Calu3 (cell line): ENCODE data around the gene SLC26A5. TPM values are rescaled to one million over a fixed set of nuclear protein-coding genes. Genes with fewer than 3 reads are reported as not detected.

ENCODE experiments used
- BruUV-seq: library from RNA; stranded (reverse); fragments of 400-500 nt; replicated peaks from 2 replicates; lab custom pipeline; 2021; lab: Mats Ljungman, UMichigan
- CTCF ChIA-PET: fragments of 300-600 bp; sonication (Branson Sonifier 250); formaldehyde crosslinking; loops from one replicate; lab custom pipeline; 2022; ENCODE audit warnings: antibody characterized with exemption; lab: Charles Lee
- DNase-seq: peaks from one replicate; pipeline ENCODE4 v3.0.0; 2022
- H3K27ac Mint-ChIP-seq: one replicate; pipeline ENCODE4 v1.8.0; 2022; ENCODE audit warnings: mixed read lengths; ENCODE audit not compliant: unreplicated experiment
- H3K27me3 Mint-ChIP-seq: one replicate; pipeline ENCODE4 v1.8.0; 2022; ENCODE audit warnings: mixed read lengths; ENCODE audit not compliant: unreplicated experiment
- H3K36me3 Mint-ChIP-seq: one replicate; pipeline ENCODE4 v1.8.0; 2022; ENCODE audit warnings: mild to moderate bottlenecking, moderate library complexity, mixed read lengths; ENCODE audit not compliant: insufficient read depth, unreplicated experiment
- H3K4me1 Mint-ChIP-seq: one replicate; pipeline ENCODE4 v1.8.0; 2022; ENCODE audit warnings: mild to moderate bottlenecking, low read depth, mixed read lengths; ENCODE audit not compliant: unreplicated experiment
- H3K4me3 Mint-ChIP-seq: one replicate; pipeline ENCODE4 v1.8.0; 2022; ENCODE audit warnings: mild to moderate bottlenecking, low read depth, moderate library complexity, mixed read lengths; ENCODE audit not compliant: unreplicated experiment
- H3K9me3 Mint-ChIP-seq: one replicate; pipeline ENCODE4 v1.8.0; 2022; ENCODE audit warnings: low read depth, mixed read lengths; ENCODE audit not compliant: unreplicated experiment
- CTCF ChIP-seq: fragments of 200-600 bp; IDR thresholded peaks from one replicate; pipeline ENCODE4 v1.8.0; 2022; ENCODE audit warnings: antibody characterized with exemption; ENCODE audit not compliant: unreplicated experiment
- intact Hi-C: fragments of 100-400 bp; cut with micrococcal nuclease; formaldehyde crosslinking; loops from one replicate; pipeline ENCODE4 v1.10.0; 2022; ENCODE audit not compliant: unreplicated experiment
- total RNA-seq: library from RNA; stranded (reverse); gene quantifications from 2 replicates; pipeline ENCODE4 v1.2.3, GENCODE V29; 2022

Gene SLC26A5
- total RNA-seq, 1 experiment from 2014 or later = not detected

DNA sequence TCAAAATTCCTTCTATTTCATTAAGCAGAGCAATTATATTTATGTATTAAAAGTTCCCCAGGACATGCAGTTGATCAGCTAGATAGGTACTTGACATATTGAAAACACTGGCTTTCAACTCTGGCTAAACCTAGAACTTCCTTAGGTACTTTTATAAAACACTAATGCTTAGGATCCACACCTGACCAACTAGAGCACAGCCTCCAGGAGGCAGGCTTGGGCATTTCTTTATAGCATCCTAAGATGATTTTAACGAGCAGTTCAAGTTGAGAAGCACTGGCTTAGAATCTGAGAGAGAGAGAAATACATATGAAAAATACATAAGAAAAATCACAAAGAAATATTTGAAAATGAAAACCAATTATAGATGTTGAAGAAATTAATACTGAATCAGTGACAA, 20.8 kb downstream of the SLC26A5 start:
- DNase-seq = no peak
- CTCF ChIA-PET = no interaction called here
- H3K9me3 Mint-ChIP-seq = no peaks in the 10 kb centered on the region
- H3K4me1 Mint-ChIP-seq = no peaks in the 10 kb centered on the region
- H3K36me3 Mint-ChIP-seq = no peaks in the 10 kb centered on the region
- H3K4me3 Mint-ChIP-seq = no peak overlapping the region
- TF ChIP-seq CTCF = no peak
- H3K27me3 Mint-ChIP-seq = no peaks in the 10 kb centered on the region
- intact Hi-C loops = no loop called here
- no TSS peak for BruUV-seq
- H3K27ac Mint-ChIP-seq = no peak overlapping the region

DNA sequence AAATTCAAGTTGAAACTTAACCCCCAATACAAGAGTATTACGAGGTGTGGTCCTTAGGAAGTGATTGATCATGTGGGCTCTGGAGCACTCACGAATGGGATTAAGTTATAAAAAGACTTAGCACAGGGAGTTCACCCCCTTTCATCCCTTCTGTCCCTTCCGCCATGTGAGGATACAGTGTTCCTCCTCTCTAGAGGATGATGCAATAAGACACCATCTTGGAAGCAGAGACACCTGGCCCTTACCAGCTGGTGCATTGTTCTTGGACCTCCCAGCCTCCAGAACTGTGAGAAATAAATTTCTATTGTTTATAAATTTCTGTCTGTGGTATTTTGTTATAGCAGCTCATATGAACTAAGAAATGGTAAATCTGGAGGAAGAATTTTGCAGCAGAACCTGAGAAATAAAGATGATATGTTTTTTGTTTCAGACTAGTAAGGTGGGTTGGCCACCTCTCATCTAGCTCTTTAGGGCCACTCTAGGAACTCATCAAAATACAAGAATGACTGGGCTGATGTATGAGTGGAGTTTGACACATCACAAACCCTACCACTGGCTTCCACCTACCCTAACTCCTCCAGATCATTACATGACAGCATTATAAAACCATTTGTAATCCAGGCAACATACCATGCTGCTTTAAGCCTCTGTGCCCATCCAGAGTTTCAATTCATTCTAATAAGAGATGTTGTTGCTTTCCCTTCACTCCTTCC, 22.4 kb downstream of the SLC26A5 start:
- TF ChIP-seq CTCF = no peak
- Mint-ChIP-seq H3K9me3 (no peaks in the 10 kb centered on the region), H3K4me1 (no peaks in the 10 kb centered on the region), H3K27ac (no peak overlapping the region), H3K4me3 (no peak overlapping the region), H3K36me3 (no peaks in the 10 kb centered on the region), H3K27me3 (peaks cover 1% of the 10 kb centered on the region)
- BruUV-seq = no TSS peak
- DNase-seq = no peak
- intact Hi-C loops = no loop called here
- CTCF ChIA-PET = no interaction called here

DNA sequence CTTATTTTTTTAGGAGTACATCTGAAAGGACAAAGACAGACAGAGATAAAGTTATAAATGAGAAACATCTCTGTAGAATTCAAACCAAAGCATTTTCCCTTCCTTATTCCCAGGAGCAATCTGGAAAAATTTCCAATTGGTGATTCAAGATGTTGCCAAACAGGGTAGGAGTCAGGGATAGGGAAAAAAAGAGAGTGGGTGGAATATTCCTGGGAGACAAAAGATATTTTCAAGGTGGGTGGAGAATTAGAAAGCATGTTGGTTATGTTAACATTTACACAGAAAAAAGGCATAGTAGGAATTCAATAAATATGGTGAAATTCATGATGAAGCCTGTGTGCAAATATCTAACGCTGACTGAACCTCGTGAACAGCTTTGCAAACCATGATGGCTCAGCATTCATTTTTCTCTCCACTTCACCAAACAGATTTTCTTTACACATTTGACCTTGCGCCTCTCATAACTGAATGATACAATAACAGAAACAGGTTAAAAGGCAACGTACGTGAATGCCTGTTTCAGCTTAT, 25.1 kb downstream of the SLC26A5 start:
- no peak for DNase-seq
- no peak for TF ChIP-seq CTCF
- CTCF ChIA-PET = interaction anchor here (0.6 kb wide), 1 partner anchor 26 kb away, joined by 4 read pairs; no protein-coding TSS in a partner anchor
- Mint-ChIP-seq H3K27ac (no peak overlapping the region), H3K9me3 (no peaks in the 10 kb centered on the region), H3K4me3 (no peak overlapping the region), H3K36me3 (no peaks in the 10 kb centered on the region), H3K27me3 (peaks cover 22% of the 10 kb centered on the region), H3K4me1 (no peaks in the 10 kb centered on the region)
- BruUV-seq = no TSS peak
- intact Hi-C loops = no loop called here

DNA sequence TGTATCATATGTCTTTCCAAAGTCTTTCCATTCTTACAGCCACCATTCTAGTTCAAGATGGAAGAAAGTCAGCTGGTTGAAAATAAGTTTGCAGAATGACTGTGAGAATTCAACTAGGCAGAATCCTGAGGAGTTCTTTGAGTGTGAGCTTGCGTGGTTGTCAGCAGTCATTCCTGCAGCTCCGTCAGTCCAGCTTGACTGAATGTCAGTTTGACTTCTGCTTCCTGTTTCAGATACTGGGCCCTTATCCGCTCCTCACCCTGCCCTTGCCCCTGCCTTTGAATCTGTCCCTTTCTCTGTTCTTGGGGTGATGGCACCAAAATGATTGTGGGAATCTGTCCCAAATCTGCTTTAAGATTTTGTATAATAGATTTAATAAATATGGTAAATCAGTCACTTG, 27.8 kb downstream of the SLC26A5 start:
- no peak for TF ChIP-seq CTCF
- Mint-ChIP-seq H3K4me3 (no peak overlapping the region), H3K27ac (no peak overlapping the region), H3K4me1 (no peaks in the 10 kb centered on the region), H3K36me3 (no peaks in the 10 kb centered on the region), H3K9me3 (no peaks in the 10 kb centered on the region), H3K27me3 (peaks cover 33% of the 10 kb centered on the region)
- no peak for DNase-seq
- no TSS peak for BruUV-seq
- intact Hi-C loops = no loop called here
- CTCF ChIA-PET = no interaction called here
